Measurements from ENCODE around the gene NGFR.

NGFR gene

GRCh38 chr17:49494986-49495841, at the start of gene NGFR:
TSS of gene NGFR (plus strand) at chr17:49495293. CDS start at chr17:49495418, 125 bp downstream.
- Histone ChIP-seq H3K36me3 (ENCODE audit: insufficient read depth, low read depth, low read length) (no peaks in the 10 kb centered on the region), H3K4me3 (ENCODE audit: low read length) (peak within 1 kb of the TSS; percentile 74), H3K4me1 (ENCODE audit: insufficient read depth, low read length) (peaks cover 6% of the 10 kb centered on the region; the same call in 1 of the 2 replicates), H3K27ac (ENCODE audit: low read length) (no peak within 1 kb of the TSS), H3K9me3 (ENCODE audit: insufficient read depth, low read depth, low read length) (no peaks in the 10 kb centered on the region), H3K27me3 (ENCODE audit: insufficient read depth, low read length) (peaks cover 85% of the 10 kb centered on the region), H3K9ac (ENCODE audit: low read depth, low read length) (no peak within 1 kb of the TSS)

GRCh38 chr17:49445591-49445990, 49.5 kb upstream of the NGFR start:
- no peaks in the 10 kb centered on the region; the same call in 1 of the 2 replicates for H3K4me1 ChIP-seq (ENCODE audit: insufficient read depth, low read length)
- H3K27me3 ChIP-seq (ENCODE audit: insufficient read depth, low read length), result peaks cover 18% of the 10 kb centered on the region
- H3K36me3 ChIP-seq (ENCODE audit: insufficient read depth, low read depth, low read length), result no peaks in the 10 kb centered on the region
- H3K9ac ChIP-seq (ENCODE audit: low read depth, low read length), result no peak overlapping the region
- no peak overlapping the region for H3K4me3 ChIP-seq (ENCODE audit: low read length)
- H3K27ac ChIP-seq (ENCODE audit: low read length), result no peak overlapping the region
- H3K9me3 ChIP-seq (ENCODE audit: insufficient read depth, low read depth, low read length), result no peaks in the 10 kb centered on the region

GRCh38 chr17:49447628-49448302, 47.3 kb upstream of the NGFR start:
- no peak overlapping the region for H3K9ac ChIP-seq (ENCODE audit: low read depth, low read length)
- no peaks in the 10 kb centered on the region for H3K36me3 ChIP-seq (ENCODE audit: insufficient read depth, low read depth, low read length)
- H3K4me3 ChIP-seq (ENCODE audit: low read length), result no peak overlapping the region
- H3K27ac ChIP-seq (ENCODE audit: low read length), result no peak overlapping the region
- no peaks in the 10 kb centered on the region for H3K9me3 ChIP-seq (ENCODE audit: insufficient read depth, low read depth, low read length)
- H3K27me3 ChIP-seq (ENCODE audit: insufficient read depth, low read length), result peaks cover 5% of the 10 kb centered on the region
- no peaks in the 10 kb centered on the region; the same call in 1 of the 2 replicates for H3K4me1 ChIP-seq (ENCODE audit: insufficient read depth, low read length)

- Histone ChIP-seq H3K36me3 (ENCODE audit: insufficient read depth, low read depth, low read length) (no peaks in the 10 kb centered on the region), H3K9ac (ENCODE audit: low read depth, low read length) (no peak overlapping the region), H3K4me1 (ENCODE audit: insufficient read depth, low read length) (peaks cover 4% of the 10 kb centered on the region; the same call in 1 of the 2 replicates), H3K27ac (ENCODE audit: low read length) (no peak overlapping the region), H3K4me3 (ENCODE audit: low read length) (no peak overlapping the region), H3K9me3 (ENCODE audit: insufficient read depth, low read depth, low read length) (no peaks in the 10 kb centered on the region), H3K27me3 (ENCODE audit: insufficient read depth, low read length) (no peaks in the 10 kb centered on the region; the same call in 1 of the 2 replicates)
Measured at GRCh38 chr17:49450181-49450580, 44.9 kb upstream of the NGFR start.

- no peaks in the 10 kb centered on the region for H3K27me3 ChIP-seq (ENCODE audit: insufficient read depth, low read length)
- peaks cover 8% of the 10 kb centered on the region; the same call in 1 of the 2 replicates for H3K4me1 ChIP-seq (ENCODE audit: insufficient read depth, low read length)
- no peak overlapping the region for H3K4me3 ChIP-seq (ENCODE audit: low read length)
- no peak overlapping the region for H3K27ac ChIP-seq (ENCODE audit: low read length)
- H3K9me3 ChIP-seq (ENCODE audit: insufficient read depth, low read depth, low read length), result no peaks in the 10 kb centered on the region
- H3K9ac ChIP-seq (ENCODE audit: low read depth, low read length), result no peak overlapping the region
- H3K36me3 ChIP-seq (ENCODE audit: insufficient read depth, low read depth, low read length), result no peaks in the 10 kb centered on the region
Measured at GRCh38 chr17:49450735-49451134, 44.4 kb upstream of the NGFR start.

- Histone ChIP-seq H3K4me1 (ENCODE audit: insufficient read depth, low read length) (peaks cover 8% of the 10 kb centered on the region; the same call in 1 of the 2 replicates), H3K36me3 (ENCODE audit: insufficient read depth, low read depth, low read length) (no peaks in the 10 kb centered on the region), H3K9ac (ENCODE audit: low read depth, low read length) (no peak overlapping the region), H3K9me3 (ENCODE audit: insufficient read depth, low read depth, low read length) (no peaks in the 10 kb centered on the region), H3K4me3 (ENCODE audit: low read length) (no peak overlapping the region), H3K27ac (ENCODE audit: low read length) (no peak overlapping the region), H3K27me3 (ENCODE audit: insufficient read depth, low read length) (no peaks in the 10 kb centered on the region)
Measured at GRCh38 chr17:49452201-49452600, 42.9 kb upstream of the NGFR start.

- Histone ChIP-seq H3K9me3 (ENCODE audit: insufficient read depth, low read depth, low read length) (no peaks in the 10 kb centered on the region), H3K27me3 (ENCODE audit: insufficient read depth, low read length) (no peaks in the 10 kb centered on the region), H3K9ac (ENCODE audit: low read depth, low read length) (no peak overlapping the region), H3K4me1 (ENCODE audit: insufficient read depth, low read length) (peaks cover 8% of the 10 kb centered on the region; the same call in 1 of the 2 replicates), H3K27ac (ENCODE audit: low read length) (no peak overlapping the region), H3K4me3 (ENCODE audit: low read length) (no peak overlapping the region), H3K36me3 (ENCODE audit: insufficient read depth, low read depth, low read length) (no peaks in the 10 kb centered on the region)
Measured at GRCh38 chr17:49452661-49453060, 42.4 kb upstream of the NGFR start.

- no peak overlapping the region for H3K9ac ChIP-seq (ENCODE audit: low read depth, low read length)
- H3K4me3 ChIP-seq (ENCODE audit: low read length), result no peak overlapping the region
- no peak overlapping the region for H3K27ac ChIP-seq (ENCODE audit: low read length)
- no peaks in the 10 kb centered on the region for H3K27me3 ChIP-seq (ENCODE audit: insufficient read depth, low read length)
- peaks cover 10% of the 10 kb centered on the region; the same call in 1 of the 2 replicates for H3K4me1 ChIP-seq (ENCODE audit: insufficient read depth, low read length)
- no peaks in the 10 kb centered on the region for H3K9me3 ChIP-seq (ENCODE audit: insufficient read depth, low read depth, low read length)
- H3K36me3 ChIP-seq (ENCODE audit: insufficient read depth, low read depth, low read length), result no peaks in the 10 kb centered on the region
Measured at GRCh38 chr17:49454050-49454449, 41.0 kb upstream of the NGFR start.

- Histone ChIP-seq H3K9me3 (ENCODE audit: insufficient read depth, low read depth, low read length) (no peaks in the 10 kb centered on the region), H3K9ac (ENCODE audit: low read depth, low read length) (no peak overlapping the region; the same call in 1 of the 2 replicates), H3K4me1 (ENCODE audit: insufficient read depth, low read length) (peaks cover 18% of the 10 kb centered on the region), H3K27ac (ENCODE audit: low read length) (no peak overlapping the region), H3K27me3 (ENCODE audit: insufficient read depth, low read length) (no peaks in the 10 kb centered on the region), H3K4me3 (ENCODE audit: low read length) (no peak overlapping the region), H3K36me3 (ENCODE audit: insufficient read depth, low read depth, low read length) (no peaks in the 10 kb centered on the region)
Measured at GRCh38 chr17:49455272-49455861, 39.7 kb upstream of the NGFR start.

- H3K4me3 ChIP-seq (ENCODE audit: low read length), result no peak overlapping the region
- no peak overlapping the region for H3K27ac ChIP-seq (ENCODE audit: low read length)
- H3K4me1 ChIP-seq (ENCODE audit: insufficient read depth, low read length), result peaks cover 18% of the 10 kb centered on the region
- H3K36me3 ChIP-seq (ENCODE audit: insufficient read depth, low read depth, low read length), result no peaks in the 10 kb centered on the region
- H3K27me3 ChIP-seq (ENCODE audit: insufficient read depth, low read length), result no peaks in the 10 kb centered on the region
- H3K9me3 ChIP-seq (ENCODE audit: insufficient read depth, low read depth, low read length), result no peaks in the 10 kb centered on the region
- H3K9ac ChIP-seq (ENCODE audit: low read depth, low read length), result no peak overlapping the region
Measured at GRCh38 chr17:49456183-49456965, 38.7 kb upstream of the NGFR start.

Data from iPS-20b (cell line).